Measurements from ENCODE around the gene R3HDM1.
"Not testable (repeated sequence)": the region's sequence is repeated elsewhere in the genome, so short reads cannot be mapped to it uniquely, and the experiment has no call there.

DNA sequence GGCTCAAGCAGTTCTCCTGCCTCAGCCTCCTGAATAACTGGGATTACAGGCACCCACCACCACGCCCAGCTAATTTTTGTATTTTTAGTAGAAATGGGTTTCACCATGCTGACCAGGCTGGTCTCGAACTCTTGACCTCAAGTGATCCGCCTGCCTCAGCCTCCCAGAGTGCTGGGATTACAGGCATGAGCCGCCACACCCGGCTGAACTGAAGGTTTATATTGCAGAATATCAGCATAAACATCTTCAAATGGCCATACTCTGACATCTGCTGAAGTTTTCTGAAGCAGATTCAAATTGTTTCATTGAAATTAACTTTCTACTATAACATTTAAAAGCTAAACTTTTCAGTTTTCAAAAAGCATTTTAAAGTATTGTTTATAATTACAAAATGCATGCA, 172.8 kb downstream of the R3HDM1 start:
- TF ChIP-seq POLR2A (IDR thresholded peaks at IDR 0.05), result not testable (repeated sequence)
- TF ChIP-seq, protein P1, sequence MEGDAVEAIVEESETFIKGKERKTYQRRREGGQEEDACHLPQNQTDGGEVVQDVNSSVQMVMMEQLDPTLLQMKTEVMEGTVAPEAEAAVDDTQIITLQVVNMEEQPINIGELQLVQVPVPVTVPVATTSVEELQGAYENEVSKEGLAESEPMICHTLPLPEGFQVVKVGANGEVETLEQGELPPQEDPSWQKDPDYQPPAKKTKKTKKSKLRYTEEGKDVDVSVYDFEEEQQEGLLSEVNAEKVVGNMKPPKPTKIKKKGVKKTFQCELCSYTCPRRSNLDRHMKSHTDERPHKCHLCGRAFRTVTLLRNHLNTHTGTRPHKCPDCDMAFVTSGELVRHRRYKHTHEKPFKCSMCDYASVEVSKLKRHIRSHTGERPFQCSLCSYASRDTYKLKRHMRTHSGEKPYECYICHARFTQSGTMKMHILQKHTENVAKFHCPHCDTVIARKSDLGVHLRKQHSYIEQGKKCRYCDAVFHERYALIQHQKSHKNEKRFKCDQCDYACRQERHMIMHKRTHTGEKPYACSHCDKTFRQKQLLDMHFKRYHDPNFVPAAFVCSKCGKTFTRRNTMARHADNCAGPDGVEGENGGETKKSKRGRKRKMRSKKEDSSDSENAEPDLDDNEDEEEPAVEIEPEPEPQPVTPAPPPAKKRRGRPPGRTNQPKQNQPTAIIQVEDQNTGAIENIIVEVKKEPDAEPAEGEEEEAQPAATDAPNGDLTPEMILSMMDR (IDR thresholded peaks at IDR 0.05), result not testable (repeated sequence)

All from body of pancreas (tissue), 4 donors.